Pulmonary artery endothelial cell (primary cell): ENCODE measurements around the gene NINJ2. TPM values are rescaled to one million over a fixed set of nuclear protein-coding genes. Genes with fewer than 3 reads are reported as not detected.
"Not testable (repeated sequence)": the region's sequence is repeated elsewhere in the genome, so short reads cannot be mapped to it uniquely, and the experiment has no call there.

ENCODE experiments used
- DNase-seq: peaks from one replicate; pipeline ENCODE4 v3.0.0-alpha.2; 2011; ENCODE audit warnings: low read depth, low spot score
- total RNA-seq: library from RNA; depleted of rRNA; stranded (reverse); fragments of >200 nt; gene quantifications from 2 replicates; pipeline ENCODE4 v1.2.3, GENCODE V29; 2014

Gene NINJ2
- 0.66 and 1.2 TPM in 2 replicates for total RNA-seq

DNA sequence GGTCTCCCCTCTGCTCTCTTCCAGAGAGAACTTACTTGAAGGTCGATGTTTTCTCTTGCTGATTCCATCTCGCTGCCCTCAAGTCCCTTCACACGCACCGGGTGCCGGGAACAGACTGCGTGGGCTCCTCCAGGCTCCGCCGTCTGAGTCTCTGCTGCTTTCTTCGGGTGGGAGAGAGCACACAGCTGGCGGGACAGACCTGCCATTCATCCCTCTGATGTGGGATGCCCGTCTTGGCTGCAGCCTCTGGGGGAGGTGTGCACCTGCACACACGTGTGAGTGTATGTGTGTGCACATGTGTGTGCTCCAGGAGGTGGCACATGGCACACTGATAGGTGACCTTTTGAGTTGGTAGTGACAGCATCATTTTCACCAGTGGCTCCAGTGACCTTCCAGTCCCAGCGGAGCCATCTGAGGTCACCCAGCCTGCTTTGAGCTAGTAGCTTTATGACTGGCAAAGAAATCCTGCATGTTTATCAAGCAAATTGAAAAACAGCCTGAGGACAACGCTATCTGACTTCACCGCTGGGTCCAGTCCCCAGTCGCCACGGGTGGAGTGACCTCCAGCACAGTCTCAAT is at the start of gene NINJ2:
Gene NINJ2, minus strand, starts transcription at position 153 of the 579 bp plus-strand sequence. Its CDS starts 85 bp downstream, at position 68.
- no peak for DNase-seq

DNA sequence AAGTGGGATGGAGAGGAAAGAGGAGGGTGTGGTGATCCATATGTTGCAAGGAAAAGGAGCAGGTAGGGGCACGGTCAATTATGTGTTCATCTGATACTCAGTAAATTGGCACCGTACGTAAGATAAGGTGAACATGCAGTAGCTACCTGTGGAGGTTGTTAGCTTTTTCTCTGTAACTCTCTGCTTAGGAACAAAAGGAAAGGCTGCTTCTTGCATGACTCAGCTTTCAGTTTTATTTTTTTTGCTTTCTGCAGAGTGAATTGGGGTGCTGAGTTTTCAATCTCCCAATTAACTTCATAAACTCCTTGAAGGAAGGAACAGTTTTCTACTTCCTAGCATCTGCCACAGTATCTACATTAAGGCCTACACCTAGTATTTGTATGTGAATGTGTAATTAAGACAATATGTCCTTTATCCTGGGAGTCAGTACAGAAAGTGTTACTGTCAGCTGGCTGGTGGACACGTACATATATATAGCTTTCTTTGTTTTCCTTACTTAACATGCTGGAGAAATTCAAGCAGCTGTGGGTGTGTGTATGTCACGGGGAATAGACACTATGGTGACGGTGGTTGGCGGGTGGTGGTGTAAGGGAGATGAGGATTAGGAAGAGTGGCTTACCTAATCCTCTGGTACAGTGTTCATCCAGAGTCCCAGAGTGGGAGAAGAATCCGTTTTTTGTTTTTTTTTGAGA is 49.1 kb upstream of the NINJ2 start:
- no peak for DNase-seq

DNA sequence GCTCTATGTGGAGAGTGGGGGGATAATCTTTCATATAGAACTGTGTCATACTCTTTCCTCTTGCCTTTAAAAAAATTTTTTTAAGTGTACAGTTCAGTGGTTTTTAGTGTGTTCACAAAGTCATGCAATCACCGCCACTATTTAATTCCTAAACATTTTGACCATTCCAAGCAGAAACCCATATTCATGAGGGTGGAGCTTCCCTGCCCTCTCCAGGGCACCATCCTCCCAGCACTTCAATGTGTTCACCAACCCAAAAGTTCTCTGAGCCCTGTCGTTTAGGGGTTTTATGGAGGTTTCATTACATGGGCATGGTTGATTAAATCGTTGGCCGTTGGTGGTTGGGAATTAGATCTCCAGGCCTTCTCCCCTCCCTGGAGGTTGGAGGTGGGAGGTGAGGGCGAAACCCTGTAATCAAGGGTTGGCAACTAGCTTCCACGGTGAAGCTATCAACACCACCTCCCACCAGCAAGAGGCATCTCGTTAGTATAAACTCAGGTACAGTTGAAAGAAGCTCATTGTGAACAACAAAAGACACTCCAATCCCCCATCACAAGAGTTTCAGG is 46.3 kb upstream of the NINJ2 start:
- no peak for DNase-seq

GRCh38 chr12:708084-708483 is 44.8 kb upstream of the NINJ2 start:
- DNase-seq = not testable (repeated sequence)

DNA sequence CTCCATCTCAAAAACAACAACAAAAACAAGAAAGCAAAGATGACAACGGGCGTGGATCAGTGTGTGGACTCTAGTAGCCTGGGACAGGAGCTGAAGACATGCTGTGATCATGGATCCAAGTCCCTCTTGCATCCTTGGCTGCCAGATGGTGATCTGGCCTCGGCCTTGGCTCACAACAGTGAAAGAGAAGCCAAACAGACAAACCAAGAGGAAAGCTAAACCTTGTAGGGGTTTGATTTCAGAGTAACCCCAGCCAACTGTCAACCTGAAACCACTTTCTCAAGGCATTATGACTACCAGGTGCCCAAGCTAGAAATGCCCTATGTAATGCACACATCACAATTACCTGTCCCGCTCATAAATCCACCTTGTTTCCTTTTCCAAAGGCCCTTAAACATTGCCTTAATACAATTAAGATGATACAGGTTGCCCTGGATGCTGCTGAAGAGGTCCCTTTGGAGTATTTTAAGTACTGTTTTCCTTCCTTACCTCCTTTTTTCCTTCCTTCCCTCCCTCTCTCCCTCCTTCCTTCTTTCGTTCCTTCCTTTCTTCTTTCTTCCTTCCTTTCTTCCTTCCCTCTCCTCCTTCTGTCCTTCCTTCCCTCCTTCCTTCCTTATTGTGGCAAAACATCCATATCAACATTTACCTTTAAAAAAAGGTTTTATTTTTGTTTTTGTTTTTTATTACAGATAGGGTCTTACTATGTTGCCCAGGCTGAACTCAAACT is 41.4 kb upstream of the NINJ2 start:
- DNase-seq = no peak

- DNase-seq = no peak
Measured at GRCh38 chr12:701896-702539, 38.8 kb upstream of the NINJ2 start.

DNA sequence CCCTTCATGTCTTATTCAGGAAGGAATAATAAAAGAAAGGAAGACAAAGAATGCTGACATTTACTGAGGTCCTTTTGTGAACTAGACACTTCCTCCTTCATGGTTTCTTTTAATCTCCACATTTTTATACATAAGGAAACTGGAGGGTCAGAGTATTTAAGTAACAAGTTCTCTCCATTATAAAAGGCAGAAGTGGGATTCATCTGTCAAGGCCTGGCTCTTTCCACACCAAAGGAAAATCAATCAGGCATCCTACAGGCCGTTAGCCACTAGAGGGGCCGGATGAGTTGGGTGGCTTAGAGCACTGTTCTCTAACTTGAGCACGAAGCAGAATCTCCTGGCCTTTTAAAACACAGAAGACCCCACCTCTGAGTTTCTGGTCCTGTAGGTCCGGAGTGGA is 36.8 kb upstream of the NINJ2 start:
- DNase-seq = no peak

GRCh38 chr12:698222-698621 is 35.0 kb upstream of the NINJ2 start:
- DNase-seq = not testable (repeated sequence)

- no peak for DNase-seq
Measured at GRCh38 chr12:697481-697880, 34.2 kb upstream of the NINJ2 start.

GRCh38 chr12:694734-695503 is 31.7 kb upstream of the NINJ2 start:
- no peak for DNase-seq

DNA sequence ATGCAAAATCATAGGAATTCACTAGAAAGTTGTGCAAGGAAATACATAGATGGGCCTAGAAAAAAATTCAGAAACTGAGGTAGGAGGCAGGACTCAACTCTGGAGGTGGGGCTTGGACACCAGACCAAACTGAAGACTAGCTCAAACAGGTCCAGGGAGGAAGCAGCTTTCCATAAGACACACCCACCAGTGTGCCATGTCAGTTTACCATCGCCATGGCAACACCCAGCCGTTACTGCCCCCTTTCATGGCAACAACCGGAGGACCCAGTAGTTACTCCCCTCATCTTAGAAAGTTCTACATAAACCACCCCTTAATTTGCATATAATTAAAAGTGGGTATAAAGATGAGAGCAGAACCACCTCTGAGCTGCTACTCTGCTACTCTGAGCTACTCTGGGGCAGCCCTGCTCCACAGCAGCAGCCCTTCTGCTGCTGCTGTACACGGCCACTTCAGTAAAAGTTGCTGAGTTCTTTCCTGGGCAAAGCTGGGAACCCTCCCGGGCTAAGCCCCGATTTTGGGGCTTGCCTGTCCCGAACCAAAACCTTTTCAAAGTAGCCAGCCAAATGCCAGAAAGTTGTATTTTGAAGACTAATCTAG is 30.8 kb upstream of the NINJ2 start:
- no peak for DNase-seq

- DNase-seq = no peak
Measured at GRCh38 chr12:692274-692673, 29.0 kb upstream of the NINJ2 start.

- peak; percentile 29 for DNase-seq
Measured at GRCh38 chr12:690466-690865, 27.2 kb upstream of the NINJ2 start.

DNA sequence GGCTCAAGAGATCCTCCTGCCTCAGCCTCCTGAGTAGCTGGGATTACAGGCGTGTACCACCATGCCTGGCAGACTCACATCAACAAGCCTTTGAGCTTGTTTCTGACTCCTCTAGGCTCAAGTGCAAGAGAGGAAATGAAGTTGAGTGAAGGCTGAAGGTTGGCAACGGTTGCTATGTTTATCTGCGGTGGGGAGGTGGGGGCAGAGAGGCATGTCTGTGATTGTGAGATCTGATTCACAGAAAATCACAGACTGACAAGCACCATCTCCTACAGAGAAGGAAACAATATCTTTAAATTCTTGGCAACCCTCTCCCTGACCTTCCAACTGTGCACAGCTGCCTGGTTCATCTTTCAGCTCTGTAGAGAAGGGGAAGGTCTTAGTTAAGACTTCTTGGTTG is 22.1 kb upstream of the NINJ2 start:
- DNase-seq = peak; percentile 33

DNA sequence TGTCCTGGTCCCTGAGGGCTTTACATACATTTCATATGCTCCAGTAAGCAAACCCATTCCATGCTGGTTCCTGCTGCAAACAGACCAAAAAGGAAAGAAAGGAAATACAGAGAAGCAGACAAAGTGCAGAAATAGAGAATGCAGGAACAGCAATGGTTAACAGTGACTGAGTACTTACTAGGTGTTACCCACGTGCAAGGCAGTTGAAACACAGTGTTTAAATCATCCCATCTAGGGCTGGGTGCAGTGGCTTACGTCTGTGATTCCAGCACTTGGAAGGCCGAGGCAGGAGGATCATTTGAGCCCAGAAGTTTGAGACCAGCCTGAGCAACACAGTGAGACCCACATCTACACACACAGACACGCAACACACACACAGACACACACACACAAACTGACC is 21.2 kb upstream of the NINJ2 start:
- no peak for DNase-seq

DNA sequence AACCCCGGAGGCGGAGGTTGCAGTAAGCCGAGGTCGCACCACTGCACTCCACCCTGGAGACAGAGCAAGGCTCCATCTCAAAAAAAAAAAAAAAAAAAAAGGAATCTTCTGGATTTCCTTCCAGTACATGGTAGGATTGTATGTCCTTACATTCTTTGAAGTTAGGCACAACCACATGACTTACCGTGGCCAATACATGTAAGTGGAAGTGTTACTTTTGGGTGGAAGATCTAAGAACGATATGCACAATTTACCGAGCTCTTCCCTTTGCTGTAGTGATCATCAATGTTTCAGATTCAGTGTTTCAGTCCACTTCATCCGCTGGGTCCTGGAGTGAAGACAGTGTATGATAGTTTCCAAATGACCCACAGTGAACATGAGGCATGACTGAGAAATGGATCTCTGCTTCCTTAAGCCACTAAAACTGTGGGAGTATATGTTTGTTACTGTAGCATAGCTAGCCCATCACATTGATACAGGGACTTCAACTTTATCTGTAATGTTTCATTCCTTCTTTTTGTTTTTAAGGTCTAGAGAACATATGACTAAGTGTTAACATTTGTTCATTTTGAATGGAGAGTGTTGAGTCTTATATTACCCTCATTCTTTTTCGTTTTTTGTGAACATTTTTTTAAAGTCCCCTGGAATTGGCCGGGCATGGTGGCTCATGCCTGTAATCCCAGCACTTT is 18.5 kb upstream of the NINJ2 start:
- no peak for DNase-seq

DNA sequence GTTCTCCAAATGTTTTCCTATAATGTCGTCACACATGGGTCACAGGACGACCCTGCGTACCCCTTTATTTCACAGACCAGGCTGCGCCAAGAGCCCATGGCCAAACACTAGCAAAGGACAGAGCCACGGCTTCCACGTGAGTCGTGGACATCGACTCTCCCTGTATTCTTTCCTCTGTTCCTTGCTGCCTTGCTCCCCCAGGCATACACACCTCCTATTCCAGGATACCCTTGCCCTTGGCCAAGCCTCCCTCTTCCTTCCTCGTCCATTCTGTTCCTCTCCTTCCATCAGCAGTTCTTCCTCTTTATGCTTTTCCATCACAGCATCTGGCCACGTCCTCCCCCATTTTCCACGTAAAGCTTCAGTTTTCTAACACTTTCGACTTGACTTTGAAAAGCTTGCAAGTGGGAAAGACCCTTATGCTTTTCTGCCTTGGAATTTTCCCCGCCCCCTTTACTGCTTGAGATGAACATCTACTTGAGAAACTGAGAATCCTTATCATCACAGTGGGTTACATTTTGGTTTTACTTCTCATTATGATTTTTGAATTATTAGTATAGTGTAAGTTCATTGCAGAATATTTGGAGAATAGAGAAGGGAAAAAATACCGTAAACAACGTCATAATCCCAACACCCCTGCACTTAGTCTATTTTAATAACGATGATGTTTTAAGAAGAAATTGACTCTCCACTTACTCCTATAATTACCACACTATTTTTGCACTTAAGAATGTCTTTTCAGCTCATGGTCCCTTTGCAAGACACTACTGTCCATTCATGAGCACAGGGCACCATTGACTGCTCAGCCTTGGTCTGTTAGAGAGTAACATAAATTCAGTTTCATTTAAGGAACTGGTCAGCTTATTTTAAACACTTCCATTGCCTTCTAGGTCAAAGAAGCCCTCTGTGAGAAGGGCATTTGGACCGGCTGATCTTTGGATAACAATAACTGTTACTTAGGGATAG is 15.8 kb upstream of the NINJ2 start:
- DNase-seq = no peak

DNA sequence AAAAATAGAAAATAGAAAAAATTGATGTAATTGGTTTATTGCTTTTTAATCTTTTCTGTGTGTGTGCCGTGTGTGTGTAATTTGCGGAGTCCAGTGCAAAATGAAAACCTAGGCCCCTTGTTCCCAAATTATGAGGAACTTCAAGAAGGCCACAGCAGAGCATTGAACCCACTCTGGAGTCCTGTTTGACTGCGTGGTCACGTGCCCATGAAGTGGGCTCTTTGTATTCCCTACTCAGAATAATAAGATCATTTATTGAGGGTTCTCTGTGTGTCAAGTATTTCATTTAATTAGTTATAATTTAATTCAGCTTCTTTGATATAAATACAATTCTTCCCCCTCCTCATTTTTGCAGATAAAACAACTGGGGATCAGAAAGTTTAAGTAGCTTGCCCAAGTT is 12.3 kb upstream of the NINJ2 start:
- DNase-seq = no peak

GRCh38 chr12:674272-674781 is 11.1 kb upstream of the NINJ2 start:
- DNase-seq = no peak
